HEK293 (cell line): ENCODE results near the gene UBR1.

Experiments used
- CTCF ChIA-PET: fragments of 350-600 bp; formaldehyde crosslinking; extraction: SDS; loops from one replicate; lab custom pipeline; 2021; ENCODE audit warnings: antibody characterized with exemption; lab: Yijun Ruan, JAX
- POLR2A ChIA-PET: fragments of 300-600 bp; formaldehyde crosslinking; extraction: SDS; loops from one replicate; lab custom pipeline; 2020; ENCODE audit warnings: antibody characterized with exemption, inconsistent platforms; lab: Yijun Ruan, JAX
- H3K27ac ChIP-seq: fragments of 200-500 bp; sonication (Bioruptor generic); 2 replicates; pipeline ENCODE4 v1.5.1; 2014; ENCODE audit warnings: low read depth, low read length, control low read depth, inconsistent platforms; ENCODE audit errors: extremely low read depth
- H3K36me3 ChIP-seq, 2 experiments: fragments of 200-500 bp in 1 of 2; sonication (Bioruptor generic) in 1 of 2; 1 replicate in 1 of 2; 2 replicates in 1 of 2; pipeline ENCODE4 v1.5.1; 2014 to 2017; ENCODE audit warnings: inconsistent platforms in 2 of 2, low read length in 2 of 2; ENCODE audit not compliant: control insufficient read depth in 2 of 2, insufficient read depth in 1 of 2
- H3K4me1 ChIP-seq: fragments of 200-500 bp; sonication (Bioruptor generic); 2 replicates; pipeline ENCODE4 v1.5.1; 2014; ENCODE audit warnings: mild to moderate bottlenecking, low read length, inconsistent platforms; ENCODE audit not compliant: control insufficient read depth, insufficient read depth
- H3K4me3 ChIP-seq: 2 replicates; pipeline ENCODE4 v1.5.1; 2011; ENCODE audit warnings: low read depth, mild to moderate bottlenecking, control low read depth, low read length, moderate library complexity
- H3K9me3 ChIP-seq: fragments of 200-500 bp; sonication (Bioruptor generic); 2 replicates; pipeline ENCODE4 v1.5.1; 2014; ENCODE audit warnings: low read depth, low read length, inconsistent platforms; ENCODE audit not compliant: control insufficient read depth, insufficient read depth
- ATF2 ChIP-seq: fragments of 450-650 bp; formaldehyde crosslinking; IDR thresholded peaks from 2 replicates; pipeline ENCODE4 v1.5.1; 2016; ENCODE audit warnings: missing biosample characterization, missing genetic modification characterization, low read depth
- CTCF ChIP-seq: fragments of 450-650 bp; formaldehyde crosslinking; IDR thresholded peaks from 2 replicates; pipeline ENCODE4 v1.5.1; 2016; ENCODE audit warnings: missing biosample characterization, missing genetic modification characterization
- GLIS2 ChIP-seq: fragments of 450-650 bp; formaldehyde crosslinking; IDR thresholded peaks from 2 replicates; pipeline ENCODE4 v1.5.1; 2016; ENCODE audit warnings: missing biosample characterization, missing genetic modification characterization
- KLF7 ChIP-seq: fragments of 450-650 bp; formaldehyde crosslinking; IDR thresholded peaks from 2 replicates; pipeline ENCODE4 v1.5.1; 2016; ENCODE audit warnings: missing biosample characterization, missing genetic modification characterization, borderline replicate concordance
- PRDM1 ChIP-seq: fragments of 450-650 bp; formaldehyde crosslinking; IDR thresholded peaks from 2 replicates; pipeline ENCODE4; 2016; ENCODE audit warnings: missing biosample characterization, missing genetic modification characterization
- RBAK ChIP-seq: fragments of 450-650 bp; formaldehyde crosslinking; IDR thresholded peaks from 2 replicates; pipeline ENCODE4 v1.5.1; 2016; ENCODE audit warnings: missing biosample characterization, missing genetic modification characterization
- SCRT2 ChIP-seq: fragments of 450-650 bp; formaldehyde crosslinking; IDR thresholded peaks from 2 replicates; pipeline ENCODE4 v1.5.1; 2016; ENCODE audit warnings: missing biosample characterization, missing genetic modification characterization
- SP2 ChIP-seq: fragments of 450-650 bp; formaldehyde crosslinking; IDR thresholded peaks from 2 replicates; pipeline ENCODE4 v1.5.1; 2016; ENCODE audit warnings: missing biosample characterization, missing genetic modification characterization
- ZBTB7A ChIP-seq: fragments of 450-650 bp; formaldehyde crosslinking; IDR thresholded peaks from 2 replicates; pipeline ENCODE4 v1.5.1; 2016; ENCODE audit warnings: low read depth, missing biosample characterization, missing genetic modification characterization
- ZNF133 ChIP-seq: fragments of 450-650 bp; formaldehyde crosslinking; IDR thresholded peaks from 2 replicates; pipeline ENCODE4 v1.5.1; 2016; ENCODE audit warnings: missing biosample characterization, missing genetic modification characterization
- ZNF148 ChIP-seq: fragments of 450-650 bp; formaldehyde crosslinking; IDR thresholded peaks from 2 replicates; pipeline ENCODE4 v1.5.0; 2017; ENCODE audit warnings: missing biosample characterization, missing genetic modification characterization, borderline replicate concordance
- ZNF211 ChIP-seq: fragments of 450-650 bp; formaldehyde crosslinking; IDR thresholded peaks from 2 replicates; pipeline ENCODE4 v1.5.1; 2016; ENCODE audit warnings: low read depth, missing biosample characterization, missing genetic modification characterization
- ZNF335 ChIP-seq: fragments of 450-650 bp; formaldehyde crosslinking; conservative IDR thresholded peaks from 2 replicates; pipeline ENCODE4 v1.5.1; 2016; ENCODE audit warnings: missing biosample characterization, missing genetic modification characterization
- ZNF394 ChIP-seq: fragments of 450-650 bp; formaldehyde crosslinking; IDR thresholded peaks from 2 replicates; pipeline ENCODE4 v1.5.1; 2016; ENCODE audit warnings: missing biosample characterization, missing genetic modification characterization, mild to moderate bottlenecking, moderate library complexity, borderline replicate concordance
- ZNF510 ChIP-seq: fragments of 450-650 bp; formaldehyde crosslinking; IDR thresholded peaks from 2 replicates; pipeline ENCODE4 v1.5.1; 2018; ENCODE audit warnings: mild to moderate bottlenecking, missing genetic modification characterization, missing biosample characterization; ENCODE audit not compliant: insufficient replicate concordance
- ZNF610 ChIP-seq: fragments of 450-650 bp; formaldehyde crosslinking; IDR thresholded peaks from 2 replicates; pipeline ENCODE4 v1.5.1; 2016; ENCODE audit warnings: missing biosample characterization, missing genetic modification characterization, borderline replicate concordance
- ZNF626 ChIP-seq: fragments of 450-650 bp; sonication (Bioruptor Pico); formaldehyde crosslinking; IDR thresholded peaks from 2 replicates; pipeline ENCODE4 v1.5.1; 2018; ENCODE audit warnings: missing biosample characterization, missing genetic modification characterization, inconsistent platforms
- ZNF664 ChIP-seq: fragments of 450-650 bp; formaldehyde crosslinking; IDR thresholded peaks from 2 replicates; pipeline ENCODE4 v1.5.1; 2016; ENCODE audit warnings: missing biosample characterization, missing genetic modification characterization
- ZNF76 ChIP-seq: fragments of 450-650 bp; formaldehyde crosslinking; IDR thresholded peaks from 2 replicates; pipeline ENCODE4; 2016; ENCODE audit warnings: low read depth, missing biosample characterization, missing genetic modification characterization, borderline replicate concordance
- ZNF785 ChIP-seq: fragments of 450-650 bp; formaldehyde crosslinking; IDR thresholded peaks from 2 replicates; pipeline ENCODE4 v1.5.1; 2016; ENCODE audit warnings: missing biosample characterization, missing genetic modification characterization
- ZNF830 ChIP-seq: fragments of 450-650 bp; IDR thresholded peaks from 2 replicates; pipeline ENCODE4 v1.5.0; 2018; ENCODE audit warnings: missing biosample characterization, missing genetic modification characterization, low read depth, mild to moderate bottlenecking, moderate library complexity
- ZSCAN4 ChIP-seq: fragments of 450-650 bp; formaldehyde crosslinking; IDR thresholded peaks from 2 replicates; pipeline ENCODE4 v1.5.1; 2017; ENCODE audit warnings: missing biosample characterization, missing genetic modification characterization

Gene UBR1

GRCh38 chr15:43144512-43144911 lies 38.7 kb upstream of the UBR1 start:
- TF ChIP-seq ZSCAN4 (tag by site-specific recombination) (no peak), ZNF785 (tag by site-specific recombination) (no peak), SP2 (tag by site-specific recombination) (no peak), ZNF335 (tag by site-specific recombination) (no peak), ZNF830 (tag by site-specific recombination) (no peak), ATF2 (tag by site-specific recombination) (no peak), RBAK (tag by site-specific recombination) (no peak), ZBTB7A (no peak), ZNF211 (tag by site-specific recombination) (no peak), ZNF148 (no peak), ZNF394 (no peak), ZNF510 (tag by site-specific recombination) (no peak)
- TF ChIP-seq, all 188 proteins: peak for 0
- Histone ChIP-seq H3K4me3 (no peak overlapping the region), H3K4me1 (no peaks in the 10 kb centered on the region), H3K36me3 (peaks cover 3 to 42% of the 10 kb centered on the region in 2 experiments; a peak in 2 of 3 replicates), H3K9me3 (no peaks in the 10 kb centered on the region), H3K27ac (no peak overlapping the region)
- ChIA-PET CTCF (no interaction called here), POLR2A (no interaction called here)

GRCh38 chr15:43143203-43143941 lies 37.5 kb upstream of the UBR1 start:
- Histone ChIP-seq H3K4me1 (no peaks in the 10 kb centered on the region), H3K36me3 (peaks cover 5 to 43% of the 10 kb centered on the region in 2 experiments; a peak in 2 of 3 replicates), H3K9me3 (no peaks in the 10 kb centered on the region)
- POLR2A ChIA-PET, result interaction anchor here (0.8 kb wide), 1 partner anchor 17 kb away, joined by 3 read pairs; no protein-coding TSS in a partner anchor
- CTCF ChIA-PET, result no interaction called here
- TF ChIP-seq ZNF133 (tag by site-specific recombination) (no peak), KLF7 (tag by site-specific recombination) (no peak), ZNF610 (tag by site-specific recombination) (no peak), SCRT2 (tag by site-specific recombination) (no peak), CTCF (no peak), PRDM1 (no peak), ZNF664 (tag by site-specific recombination) (no peak), GLIS2 (tag by site-specific recombination) (no peak), ZNF76 (tag by site-specific recombination) (no peak), ZNF626 (no peak), ZBTB7A (no peak)
- TF ChIP-seq, all 188 proteins: peak for 0
- Histone ChIP-seq H3K27ac (no peak overlapping the region), H3K4me3 (no peak overlapping the region)
